GM21529 (cell line): Measurements from ENCODE around the gene POLA2.
A peak's percentile ranks its signal among the peaks of the same experiment; 100 is the strongest.
"Not testable (repeated sequence)": the region's sequence is repeated elsewhere in the genome, so short reads cannot be mapped to it uniquely, and the experiment has no call there.

Source experiments
- ATAC-seq: cut with Tn5 transposase; IDR thresholded peaks from one replicate; pipeline ENCODE4 v1.9.1; 2021; ENCODE audit not compliant: unreplicated experiment

POLA2 gene, protein sequence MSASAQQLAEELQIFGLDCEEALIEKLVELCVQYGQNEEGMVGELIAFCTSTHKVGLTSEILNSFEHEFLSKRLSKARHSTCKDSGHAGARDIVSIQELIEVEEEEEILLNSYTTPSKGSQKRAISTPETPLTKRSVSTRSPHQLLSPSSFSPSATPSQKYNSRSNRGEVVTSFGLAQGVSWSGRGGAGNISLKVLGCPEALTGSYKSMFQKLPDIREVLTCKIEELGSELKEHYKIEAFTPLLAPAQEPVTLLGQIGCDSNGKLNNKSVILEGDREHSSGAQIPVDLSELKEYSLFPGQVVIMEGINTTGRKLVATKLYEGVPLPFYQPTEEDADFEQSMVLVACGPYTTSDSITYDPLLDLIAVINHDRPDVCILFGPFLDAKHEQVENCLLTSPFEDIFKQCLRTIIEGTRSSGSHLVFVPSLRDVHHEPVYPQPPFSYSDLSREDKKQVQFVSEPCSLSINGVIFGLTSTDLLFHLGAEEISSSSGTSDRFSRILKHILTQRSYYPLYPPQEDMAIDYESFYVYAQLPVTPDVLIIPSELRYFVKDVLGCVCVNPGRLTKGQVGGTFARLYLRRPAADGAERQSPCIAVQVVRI

DNA sequence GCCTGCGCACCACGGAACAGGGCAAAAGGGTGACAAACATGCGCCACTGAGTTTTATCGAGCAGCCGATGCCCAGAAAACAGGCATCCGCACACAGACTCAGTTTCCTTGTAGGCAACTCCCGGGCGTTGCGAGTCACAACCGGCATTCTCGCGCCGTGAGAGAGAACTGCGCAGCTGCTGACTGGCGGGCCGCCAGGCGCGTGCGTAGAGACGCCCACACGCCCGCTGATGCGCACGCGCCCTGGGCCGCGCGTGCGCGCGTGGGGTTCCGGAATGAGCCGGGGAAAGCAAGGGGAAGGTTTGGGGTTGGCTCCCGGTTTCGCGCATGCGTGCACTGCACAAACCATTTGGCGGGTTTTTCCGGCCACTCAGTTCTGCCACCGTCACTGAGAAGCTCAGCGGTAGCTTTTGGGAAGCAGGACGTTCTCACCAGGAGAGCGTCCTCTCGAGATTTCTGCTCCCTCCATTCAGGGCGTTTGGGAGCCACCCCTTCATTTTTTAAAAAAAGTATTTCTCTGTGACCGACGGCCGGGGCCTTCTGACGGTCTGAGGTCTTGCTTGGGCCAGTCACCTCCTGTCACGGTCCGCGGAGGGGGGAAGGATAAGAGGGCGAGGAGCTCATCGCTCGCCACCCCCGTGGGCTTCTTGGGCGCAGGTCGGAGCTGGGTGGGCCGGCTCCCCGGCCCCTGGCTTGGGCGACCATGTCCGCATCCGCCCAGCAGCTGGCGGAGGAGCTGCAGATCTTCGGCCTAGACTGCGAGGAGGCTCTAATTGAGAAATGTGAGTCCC lies at the start of gene POLA2:
Gene POLA2, plus strand, starts transcription at position 372 of the 790 bp plus-strand sequence. Its CDS starts 331 bp downstream, at position 703.
- peak; percentile 79 for ATAC-seq

GRCh38 chr11:65212226-65212801 lies 49.4 kb upstream of the POLA2 start:
- no peak for ATAC-seq

- ATAC-seq: no peak
Observed at GRCh38 chr11:65213322-65214211, 48.2 kb upstream of the POLA2 start.

- ATAC-seq: no peak
Observed at GRCh38 chr11:65214212-65214845, 47.4 kb upstream of the POLA2 start.

GRCh38 chr11:65215441-65216076 lies 46.2 kb upstream of the POLA2 start:
- no peak for ATAC-seq

DNA sequence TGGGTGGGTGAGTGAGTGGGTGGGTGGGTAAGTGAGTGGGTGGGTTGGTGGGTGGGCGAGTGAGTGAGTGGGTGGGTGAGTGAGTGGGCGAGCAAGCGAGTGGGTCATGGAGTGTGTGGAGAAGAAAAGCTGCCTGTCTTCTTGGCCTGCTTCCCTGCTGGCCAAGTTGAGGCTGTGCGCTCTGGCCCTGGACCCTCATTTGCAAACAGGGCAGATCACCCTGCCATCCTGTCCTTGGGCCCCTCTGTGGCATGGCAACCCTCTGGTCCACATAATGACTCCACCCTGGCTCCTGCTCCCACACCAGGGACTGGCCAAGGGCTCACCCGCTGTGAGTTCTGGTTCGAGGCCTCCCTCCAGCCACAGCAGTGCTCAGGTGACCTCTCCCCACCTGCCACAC lies 44.9 kb upstream of the POLA2 start:
- ATAC-seq: no peak

- ATAC-seq: no peak
Observed at GRCh38 chr11:65217441-65218423, 44.0 kb upstream of the POLA2 start.

- no peak for ATAC-seq
Observed at GRCh38 chr11:65218446-65218845, 43.3 kb upstream of the POLA2 start.

DNA sequence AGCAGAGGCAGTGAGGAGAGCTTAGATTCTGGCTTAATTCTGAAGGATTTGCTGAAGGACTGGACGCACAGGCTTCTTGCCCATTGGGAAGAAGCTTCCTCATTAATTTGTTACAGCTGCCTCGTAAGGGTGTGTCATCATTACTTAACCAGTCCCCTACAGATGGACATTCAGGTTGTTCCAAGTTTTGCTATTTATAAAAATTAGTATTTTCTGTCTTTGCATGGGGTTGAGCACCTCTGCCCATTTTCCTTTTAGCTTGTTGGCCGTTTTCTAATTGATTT lies 41.9 kb upstream of the POLA2 start:
- no peak for ATAC-seq

- ATAC-seq: no peak
Observed at GRCh38 chr11:65221026-65221425, 40.7 kb upstream of the POLA2 start.

GRCh38 chr11:65223011-65223410 lies 38.8 kb upstream of the POLA2 start:
- no peak for ATAC-seq

- ATAC-seq: no peak
Observed at GRCh38 chr11:65224930-65225278, 36.9 kb upstream of the POLA2 start.

GRCh38 chr11:65225279-65226102 lies 36.3 kb upstream of the POLA2 start:
- ATAC-seq: no peak

DNA sequence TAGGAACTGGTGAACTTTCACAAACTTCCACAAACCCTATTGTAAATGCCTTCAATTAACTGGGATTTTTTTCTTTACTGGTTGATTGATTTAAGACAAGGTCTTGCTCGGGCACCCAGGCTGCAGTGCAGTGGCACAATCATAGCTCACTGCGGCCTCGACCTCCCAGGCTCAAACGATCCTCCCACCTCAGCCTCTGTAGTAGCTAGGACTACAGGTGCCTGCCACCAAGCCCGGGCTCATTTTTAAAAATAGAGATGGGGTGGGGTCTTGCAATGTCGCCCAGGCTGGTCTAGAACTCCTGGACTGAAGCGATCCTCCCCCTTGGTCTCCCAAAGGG lies 35.7 kb upstream of the POLA2 start:
- ATAC-seq: no peak

- no peak for ATAC-seq
Observed at GRCh38 chr11:65227879-65228278, 33.9 kb upstream of the POLA2 start.

GRCh38 chr11:65236194-65237059 lies 25.3 kb upstream of the POLA2 start:
- ATAC-seq: no peak

- not testable (repeated sequence) for ATAC-seq
Observed at GRCh38 chr11:65238302-65238701, 23.5 kb upstream of the POLA2 start.
